Measurements from ENCODE around the gene TSPAN13. TPM values are rescaled to one million over a fixed set of nuclear protein-coding genes. Genes with fewer than 3 reads are reported as not detected.

TSPAN13 gene
- total and polyA plus RNA-seq, 2 donors (not counting 1 experiment from before 2014, with no cell fraction given): 23.0 to 26.2 TPM

DNA sequence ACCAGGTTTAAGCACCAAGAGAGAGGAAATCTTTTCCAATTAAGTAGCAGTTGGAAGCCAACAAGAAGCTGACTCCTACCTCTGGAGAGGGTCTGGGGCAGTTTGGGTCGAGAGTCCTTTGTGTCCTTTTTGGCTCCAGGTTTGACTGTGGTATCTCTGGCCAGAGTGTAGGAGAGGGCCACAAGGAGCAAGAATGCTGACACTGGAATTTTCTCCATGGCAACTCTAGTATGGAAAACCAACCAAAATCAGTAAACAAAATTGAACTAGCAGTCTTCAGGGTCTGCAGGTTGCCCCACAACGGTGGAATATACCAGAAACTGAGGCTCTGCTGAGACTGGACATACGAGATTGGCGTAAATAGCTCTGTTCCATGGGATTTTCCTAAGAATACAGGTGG lies 48.0 kb downstream of the TSPAN13 start:
- H3K27me3 Mint-ChIP-seq: no peaks in the 10 kb centered on the region
- intact Hi-C loops (cut with micrococcal nuclease): loop anchor here (1.0 to 10.0 kb wide), 3 partner anchors 49 to 117 kb away; no protein-coding TSS in a partner anchor
- Histone ChIP-seq H3K27ac (ENCODE audit: low read length in 2 of 2) (no peak overlapping the region), H3K9me3 (ENCODE audit: control extremely low read depth in 1 of 3, control insufficient read depth in 2 of 3, insufficient read depth in 1 of 3, low read length in 2 of 3) (no peaks in the 10 kb centered on the region), H3K4me2 (replicated peaks; ENCODE audit: low read depth, low read length, poor library complexity, severe bottlenecking) (no peak overlapping the region), H3K27me3 (replicated peaks in 1 of 4; ENCODE audit: control extremely low read depth in 1 of 4, control insufficient read depth in 3 of 4, insufficient read depth in 4 of 4, low read length in 3 of 4) (no peaks in the 10 kb centered on the region), H2AFZ (ENCODE audit: insufficient read depth, low read depth, low read length, poor library complexity, severe bottlenecking) (no peak overlapping the region), H3K9ac (ENCODE audit: low read length) (no peak overlapping the region), H3K79me2 (ENCODE audit: control insufficient read depth, insufficient read depth, low read length) (no peaks in the 10 kb centered on the region), H3K4me3 (ENCODE audit: control extremely low read depth in 1 of 5, extremely low read depth in 1 of 5, insufficient read depth in 1 of 5, low read depth in 2 of 5, low read length in 4 of 5) (no peak overlapping the region), H3K4me1 (ENCODE audit: control insufficient read depth in 2 of 2, insufficient read depth in 2 of 2, low read length in 2 of 2) (no peaks in the 10 kb centered on the region), H4K20me1 (ENCODE audit: control insufficient read depth, insufficient read depth, low read length, poor library complexity, severe bottlenecking) (no peaks in the 10 kb centered on the region), H3K36me3 (replicated peaks in 1 of 2; ENCODE audit: control extremely low read depth in 1 of 2, control insufficient read depth in 1 of 2, extremely low read depth in 1 of 2, insufficient read depth in 2 of 2, low read length in 1 of 2) (no peaks in the 10 kb centered on the region)
- CTCF ChIA-PET: interaction anchor here (0.6 to 3.7 kb wide), 22 partner anchors 14 to 181 kb away, joined by 3 to 40 read pairs (median 4); partner anchors contain the start of gene TSPAN13
- DNase-seq (no peak), ATAC-seq (ENCODE audit: low read depth) (no peak)
- H3K9me3 Mint-ChIP-seq (ENCODE audit: insufficient read depth): no peaks in the 10 kb centered on the region
- POLR2A ChIA-PET: no interaction called here
- WGBS (ENCODE audit: insufficient coverage): 95% methylated on average over 4 of the region's 4 CpGs
- TF ChIP-seq EZH2 (IDR thresholded peaks at IDR 0.05; ENCODE audit: borderline replicate concordance, insufficient read depth, low read depth, low read length, poor library complexity, severe bottlenecking): no peak
- TF ChIP-seq, protein P1, sequence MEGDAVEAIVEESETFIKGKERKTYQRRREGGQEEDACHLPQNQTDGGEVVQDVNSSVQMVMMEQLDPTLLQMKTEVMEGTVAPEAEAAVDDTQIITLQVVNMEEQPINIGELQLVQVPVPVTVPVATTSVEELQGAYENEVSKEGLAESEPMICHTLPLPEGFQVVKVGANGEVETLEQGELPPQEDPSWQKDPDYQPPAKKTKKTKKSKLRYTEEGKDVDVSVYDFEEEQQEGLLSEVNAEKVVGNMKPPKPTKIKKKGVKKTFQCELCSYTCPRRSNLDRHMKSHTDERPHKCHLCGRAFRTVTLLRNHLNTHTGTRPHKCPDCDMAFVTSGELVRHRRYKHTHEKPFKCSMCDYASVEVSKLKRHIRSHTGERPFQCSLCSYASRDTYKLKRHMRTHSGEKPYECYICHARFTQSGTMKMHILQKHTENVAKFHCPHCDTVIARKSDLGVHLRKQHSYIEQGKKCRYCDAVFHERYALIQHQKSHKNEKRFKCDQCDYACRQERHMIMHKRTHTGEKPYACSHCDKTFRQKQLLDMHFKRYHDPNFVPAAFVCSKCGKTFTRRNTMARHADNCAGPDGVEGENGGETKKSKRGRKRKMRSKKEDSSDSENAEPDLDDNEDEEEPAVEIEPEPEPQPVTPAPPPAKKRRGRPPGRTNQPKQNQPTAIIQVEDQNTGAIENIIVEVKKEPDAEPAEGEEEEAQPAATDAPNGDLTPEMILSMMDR (IDR thresholded peaks at IDR 0.05): no peak
- H3K27ac Mint-ChIP-seq: no peak overlapping the region
- H3K4me1 Mint-ChIP-seq: no peaks in the 10 kb centered on the region
- H3K4me3 Mint-ChIP-seq: no peak overlapping the region

DNA sequence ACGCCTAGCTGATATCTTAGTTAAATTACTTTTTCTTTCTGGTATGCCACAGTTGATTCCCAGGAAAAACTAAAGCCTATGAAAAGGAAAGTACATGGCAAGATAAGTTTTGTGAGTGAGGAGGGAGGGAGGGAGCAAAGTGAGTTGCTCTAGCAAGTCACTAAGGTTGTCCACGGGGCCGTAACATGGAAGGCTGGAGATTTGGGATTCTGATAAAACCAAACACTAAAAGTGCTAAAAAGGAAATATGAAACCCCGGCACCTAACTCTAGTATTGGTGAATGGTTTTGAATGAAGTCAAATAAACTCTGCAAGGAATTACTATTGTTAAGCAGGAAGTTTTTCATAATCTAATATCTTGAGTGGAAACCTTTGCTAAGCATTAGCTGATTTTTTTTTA lies 49.6 kb downstream of the TSPAN13 start:
- DNase-seq (no peak), ATAC-seq (ENCODE audit: low read depth) (no peak)
- Histone ChIP-seq H3K4me2 (replicated peaks; ENCODE audit: low read depth, low read length, poor library complexity, severe bottlenecking) (no peak overlapping the region), H4K20me1 (ENCODE audit: control insufficient read depth, insufficient read depth, low read length, poor library complexity, severe bottlenecking) (no peaks in the 10 kb centered on the region), H3K79me2 (ENCODE audit: control insufficient read depth, insufficient read depth, low read length) (no peaks in the 10 kb centered on the region), H3K27ac (ENCODE audit: low read length in 2 of 2) (no peak overlapping the region), H3K4me1 (ENCODE audit: control insufficient read depth in 2 of 2, insufficient read depth in 2 of 2, low read length in 2 of 2) (no peaks in the 10 kb centered on the region), H3K4me3 (ENCODE audit: control extremely low read depth in 1 of 5, extremely low read depth in 1 of 5, insufficient read depth in 1 of 5, low read depth in 2 of 5, low read length in 4 of 5) (no peak overlapping the region), H3K27me3 (replicated peaks in 1 of 4; ENCODE audit: control extremely low read depth in 1 of 4, control insufficient read depth in 3 of 4, insufficient read depth in 4 of 4, low read length in 3 of 4) (no peaks in the 10 kb centered on the region), H3K36me3 (replicated peaks in 1 of 2; ENCODE audit: control extremely low read depth in 1 of 2, control insufficient read depth in 1 of 2, extremely low read depth in 1 of 2, insufficient read depth in 2 of 2, low read length in 1 of 2) (no peaks in the 10 kb centered on the region), H3K9ac (ENCODE audit: low read length) (no peak overlapping the region), H2AFZ (ENCODE audit: insufficient read depth, low read depth, low read length, poor library complexity, severe bottlenecking) (no peak overlapping the region), H3K9me3 (ENCODE audit: control extremely low read depth in 1 of 3, control insufficient read depth in 2 of 3, insufficient read depth in 1 of 3, low read length in 2 of 3) (no peaks in the 10 kb centered on the region)
- TF ChIP-seq, protein P1 (IDR thresholded peaks at IDR 0.05): no peak
- no peak for TF ChIP-seq EZH2 (IDR thresholded peaks at IDR 0.05; ENCODE audit: borderline replicate concordance, insufficient read depth, low read depth, low read length, poor library complexity, severe bottlenecking)
- Mint-ChIP-seq H3K4me1 (no peaks in the 10 kb centered on the region), H3K9me3 (ENCODE audit: insufficient read depth) (no peaks in the 10 kb centered on the region), H3K4me3 (no peak overlapping the region), H3K27ac (no peak overlapping the region), H3K27me3 (peaks cover 4% of the 10 kb centered on the region)
- ChIA-PET CTCF (interaction anchor here (0.6 to 3.7 kb wide), 5 partner anchors 108 to 147 kb away, joined by 3 to 40 read pairs (median 6); no protein-coding TSS in a partner anchor), POLR2A (no interaction called here)
- intact Hi-C loops (cut with micrococcal nuclease): loop anchor here (10.0 kb wide), 1 partner anchor 108 kb away; no protein-coding TSS in a partner anchor
- 100% methylated on average over 1 of the region's 4 CpGs for WGBS (ENCODE audit: insufficient coverage)

Measured in B cell (primary cell).